Neural crest cell (in vitro differentiated cells): ENCODE results near the gene CTAG1B. TPM values are rescaled to one million over a fixed set of nuclear protein-coding genes. Genes with fewer than 3 reads are reported as not detected.
"Not testable (repeated sequence)": the region's sequence is repeated elsewhere in the genome, so short reads cannot be mapped to it uniquely, and the experiment has no call there.

Experiments used
- DNase-seq: peaks from one replicate; pipeline ENCODE4 v3.0.0; 2021; ENCODE audit warnings: low read depth, mixed read lengths, low spot score
- H3K27ac Mint-ChIP-seq: one replicate; pipeline ENCODE4 v1.8.0; 2021; ENCODE audit warnings: mild to moderate bottlenecking, mixed read lengths; ENCODE audit not compliant: unreplicated experiment
- H3K27me3 Mint-ChIP-seq: 2 replicates; pipeline ENCODE4 v1.8.0; 2021; ENCODE audit warnings: low read depth, mild to moderate bottlenecking, mixed read lengths
- H3K36me3 Mint-ChIP-seq: 2 replicates; pipeline ENCODE4 v1.8.0; 2021; ENCODE audit warnings: low read depth, mild to moderate bottlenecking, mixed read lengths
- H3K4me1 Mint-ChIP-seq: 2 replicates; pipeline ENCODE4 v1.8.0; 2021; ENCODE audit warnings: mixed read lengths
- H3K4me3 Mint-ChIP-seq: one replicate; pipeline ENCODE4 v1.8.0; 2021; ENCODE audit warnings: mild to moderate bottlenecking, mixed read lengths
- H3K9me3 Mint-ChIP-seq: 2 replicates; pipeline ENCODE4 v1.8.0; 2021; ENCODE audit warnings: mixed read lengths
- CTCF ChIP-seq: fragments of 200-600 bp; sonication (generic); conservative IDR thresholded peaks from 2 replicates; pipeline ENCODE4 v1.5.0; 2021; ENCODE audit warnings: antibody characterized with exemption, mild to moderate bottlenecking
- total RNA-seq: library from RNA; stranded (reverse); gene quantifications from 2 replicates; pipeline ENCODE4 v1.2.1, GENCODE V29; 2021

CTAG1B gene
- total RNA-seq, 1 donor from 2014 or later: not detected

GRCh38 chrX:154653048-154653401 is 33.9 kb upstream of the CTAG1B start:
- Mint-ChIP-seq H3K27me3 (no peaks in the 10 kb centered on the region), H3K4me1 (no peaks in the 10 kb centered on the region), H3K9me3 (no peaks in the 10 kb centered on the region), H3K36me3 (no peaks in the 10 kb centered on the region), H3K4me3 (no peak overlapping the region), H3K27ac (no peak overlapping the region)
- no peak for TF ChIP-seq CTCF
- DNase-seq: no peak

GRCh38 chrX:154652311-154653047 is 33.4 kb upstream of the CTAG1B start:
- Mint-ChIP-seq H3K9me3 (no peaks in the 10 kb centered on the region), H3K27ac (no peak overlapping the region), H3K36me3 (no peaks in the 10 kb centered on the region), H3K27me3 (no peaks in the 10 kb centered on the region), H3K4me1 (no peaks in the 10 kb centered on the region), H3K4me3 (no peak overlapping the region)
- DNase-seq: no peak
- no peak for TF ChIP-seq CTCF

GRCh38 chrX:154650221-154650510 is 31.1 kb upstream of the CTAG1B start:
- H3K27ac Mint-ChIP-seq: no peak overlapping the region
- no peaks in the 10 kb centered on the region for H3K27me3 Mint-ChIP-seq
- no peak overlapping the region for H3K4me3 Mint-ChIP-seq
- no peak for DNase-seq
- H3K9me3 Mint-ChIP-seq: no peaks in the 10 kb centered on the region
- no peak for TF ChIP-seq CTCF
- H3K36me3 Mint-ChIP-seq: no peaks in the 10 kb centered on the region
- H3K4me1 Mint-ChIP-seq: no peaks in the 10 kb centered on the region

GRCh38 chrX:154649503-154650220 is 30.6 kb upstream of the CTAG1B start:
- H3K9me3 Mint-ChIP-seq: no peaks in the 10 kb centered on the region
- no peak for DNase-seq
- no peaks in the 10 kb centered on the region for H3K36me3 Mint-ChIP-seq
- no peak for TF ChIP-seq CTCF
- H3K4me1 Mint-ChIP-seq: no peaks in the 10 kb centered on the region
- H3K27ac Mint-ChIP-seq: no peak overlapping the region
- H3K27me3 Mint-ChIP-seq: no peaks in the 10 kb centered on the region
- no peak overlapping the region for H3K4me3 Mint-ChIP-seq

GRCh38 chrX:154648931-154649330 is 29.8 kb upstream of the CTAG1B start:
- H3K36me3 Mint-ChIP-seq: no peaks in the 10 kb centered on the region
- H3K4me1 Mint-ChIP-seq: no peaks in the 10 kb centered on the region
- H3K4me3 Mint-ChIP-seq: no peak overlapping the region

GRCh38 chrX:154645745-154646378 is 26.8 kb upstream of the CTAG1B start:
- not testable (repeated sequence) for H3K36me3 Mint-ChIP-seq, H3K4me3 Mint-ChIP-seq, DNase-seq, H3K9me3 Mint-ChIP-seq, H3K4me1 Mint-ChIP-seq, H3K27ac Mint-ChIP-seq, H3K27me3 Mint-ChIP-seq

More at GRCh38 chrX:154648931-154649330, 29.8 kb upstream of the CTAG1B start:
- TF ChIP-seq CTCF: no peak
- no peak for DNase-seq
- Mint-ChIP-seq H3K9me3 (no peaks in the 10 kb centered on the region), H3K27me3 (no peaks in the 10 kb centered on the region), H3K27ac (no peak overlapping the region)

GRCh38 chrX:154643708-154644107 is 24.6 kb upstream of the CTAG1B start:
- not testable (repeated sequence) for H3K9me3 Mint-ChIP-seq, H3K27ac Mint-ChIP-seq, H3K4me1 Mint-ChIP-seq, DNase-seq, H3K27me3 Mint-ChIP-seq, H3K36me3 Mint-ChIP-seq, H3K4me3 Mint-ChIP-seq

- H3K36me3 Mint-ChIP-seq, H3K9me3 Mint-ChIP-seq, H3K4me1 Mint-ChIP-seq, H3K27me3 Mint-ChIP-seq, H3K27ac Mint-ChIP-seq, H3K4me3 Mint-ChIP-seq, DNase-seq: not testable (repeated sequence)
Observed at GRCh38 chrX:154641740-154642139, 22.7 kb upstream of the CTAG1B start.
